ENCODE results near the gene LRRC8E.

Gene LRRC8E

GRCh38 chr19:7870571-7871436 is 17.5 kb upstream of the LRRC8E start:
- H3K27ac Mint-ChIP-seq = no peak overlapping the region
- H3K4me1 Mint-ChIP-seq = peaks cover 23% of the 10 kb centered on the region
- H3K36me3 Mint-ChIP-seq = no peaks in the 10 kb centered on the region
- peaks cover 12% of the 10 kb centered on the region for H3K27me3 Mint-ChIP-seq
- H3K9me3 Mint-ChIP-seq = no peaks in the 10 kb centered on the region
- H3K4me3 Mint-ChIP-seq = peak overlapping the region; percentile 74

DNA sequence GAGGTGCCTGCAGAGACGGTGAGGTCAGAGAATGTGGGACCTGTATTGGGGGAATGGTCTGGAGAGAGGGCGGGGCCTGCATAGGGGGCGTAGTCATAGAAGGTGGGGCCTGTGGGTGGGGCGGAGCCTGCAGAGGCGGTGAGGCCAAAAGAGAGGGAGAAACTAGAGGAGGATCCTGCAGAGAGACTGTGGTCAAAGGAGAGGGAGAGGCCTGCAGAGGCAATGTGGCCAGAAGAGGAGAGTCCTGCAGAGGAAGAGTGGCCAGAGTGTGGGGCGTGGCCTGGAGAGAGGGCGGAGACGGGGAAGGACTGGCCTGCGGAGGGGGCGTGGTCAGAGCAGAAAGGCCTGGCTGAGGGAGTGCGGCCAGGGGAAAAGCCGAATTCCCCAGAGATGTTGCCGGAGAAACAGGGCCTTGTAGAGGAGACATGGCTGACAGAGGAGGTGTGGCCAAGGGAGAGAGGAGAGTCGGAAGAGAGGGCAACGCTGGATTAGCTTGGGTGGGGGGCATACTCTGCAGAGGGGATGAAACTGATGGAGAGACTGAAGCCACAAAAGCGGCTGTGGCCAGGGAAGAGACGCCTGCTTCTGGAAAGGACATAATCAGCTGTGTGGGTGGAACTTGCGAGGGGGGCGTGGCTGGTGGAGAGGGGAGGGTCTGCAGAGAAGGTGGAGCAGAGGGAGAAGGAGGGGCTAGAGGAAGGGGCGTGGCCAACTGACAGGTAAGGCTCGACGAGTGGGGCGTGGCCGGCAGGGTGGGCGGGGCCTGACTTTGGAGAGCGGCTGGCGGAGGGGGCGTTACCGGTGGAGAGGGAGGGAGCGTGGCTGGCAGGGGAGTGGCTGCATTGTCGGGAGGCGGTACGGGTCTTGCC is 16.6 kb upstream of the LRRC8E start:
- Mint-ChIP-seq H3K27me3 (peaks cover 12% of the 10 kb centered on the region), H3K4me3 (peak overlapping the region; percentile 74), H3K4me1 (peaks cover 23% of the 10 kb centered on the region), H3K27ac (peak overlapping the region; percentile 71), H3K36me3 (no peaks in the 10 kb centered on the region), H3K9me3 (no peaks in the 10 kb centered on the region)

DNA sequence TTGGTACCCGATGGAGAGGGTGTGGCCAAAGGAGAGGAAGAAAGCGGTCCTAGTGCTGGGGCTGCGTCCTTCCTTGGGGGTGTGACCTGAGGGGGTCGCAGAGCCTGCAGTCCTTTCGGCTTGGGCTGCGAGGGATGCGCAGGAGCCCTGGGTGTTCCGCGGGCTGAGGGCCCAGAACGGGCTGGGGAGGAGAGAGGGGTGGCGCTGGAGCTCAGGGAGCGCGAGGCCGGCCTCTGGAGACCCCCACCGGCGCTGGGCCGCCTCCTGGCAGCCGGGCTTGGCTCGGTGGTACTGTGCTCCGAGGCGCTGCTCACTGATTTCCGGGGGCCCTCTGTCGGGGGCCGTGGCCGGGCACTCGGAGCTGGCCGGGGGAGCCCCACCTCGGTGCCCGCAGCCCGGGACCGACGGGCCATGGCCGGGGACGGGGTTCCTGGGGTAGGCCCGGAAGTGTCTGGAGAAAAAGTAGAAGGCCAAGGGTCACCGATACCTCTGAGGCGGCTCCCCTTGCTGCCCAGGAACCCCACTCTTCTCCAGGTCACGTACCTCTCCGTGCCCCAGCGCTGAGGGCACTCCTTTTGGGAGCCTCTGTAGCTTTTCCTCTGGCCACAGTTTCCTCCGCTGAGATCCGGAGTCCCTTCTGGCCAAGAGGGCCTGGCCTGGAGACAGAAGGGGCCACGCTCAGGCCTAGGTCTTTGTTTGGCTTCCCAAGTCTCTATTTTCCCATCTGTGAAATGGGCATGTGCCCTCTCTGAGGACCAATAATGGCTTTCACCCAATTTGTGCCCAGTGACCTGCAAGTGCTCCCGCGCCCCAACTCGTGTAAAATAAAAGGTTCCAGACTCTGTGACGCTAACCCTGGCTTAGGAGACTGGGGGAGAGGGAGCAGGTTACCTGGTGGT is 15.8 kb upstream of the LRRC8E start:
- Mint-ChIP-seq H3K36me3 (no peaks in the 10 kb centered on the region), H3K4me3 (peak overlapping the region; percentile 36), H3K27me3 (peaks cover 12% of the 10 kb centered on the region), H3K27ac (no peak overlapping the region), H3K4me1 (peaks cover 23% of the 10 kb centered on the region), H3K9me3 (no peaks in the 10 kb centered on the region)

DNA sequence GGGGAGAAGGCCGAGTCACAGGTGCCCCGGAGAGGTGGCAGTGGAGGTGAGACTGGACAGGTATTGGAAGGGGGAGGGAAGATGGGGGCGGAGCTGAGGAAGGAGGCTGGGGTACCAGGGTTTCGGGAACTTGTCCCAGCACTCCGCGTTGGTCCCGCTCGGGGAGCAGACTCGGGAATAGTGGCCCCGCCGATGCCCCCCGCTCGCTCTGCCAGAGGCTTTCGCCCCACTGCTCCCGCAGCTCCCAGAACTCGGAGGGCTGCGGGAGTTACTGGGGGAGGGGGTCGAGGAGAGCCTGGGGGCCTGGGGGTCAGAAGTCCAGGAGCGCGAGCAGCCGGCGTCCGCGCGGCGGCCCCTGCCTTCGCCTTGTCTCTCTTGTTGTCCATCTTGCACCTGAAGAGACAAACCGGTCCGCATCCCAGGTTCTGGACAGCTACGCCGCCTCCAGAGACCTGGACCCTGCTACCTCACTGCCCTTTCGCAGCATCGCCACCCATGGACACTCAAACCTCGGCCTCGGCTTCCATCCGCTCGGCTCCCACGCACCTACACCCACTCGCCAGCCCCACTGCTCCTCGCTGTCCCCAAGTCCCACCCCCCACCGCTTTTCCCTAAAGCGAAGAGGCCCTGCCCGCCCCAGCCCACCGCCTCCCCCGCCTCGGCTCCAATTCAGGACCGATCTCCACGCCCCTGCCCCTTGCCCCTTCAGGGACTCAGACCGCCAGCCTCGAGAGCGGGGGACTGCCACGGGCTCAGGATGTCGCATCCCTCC is 14.8 kb upstream of the LRRC8E start:
- no peak overlapping the region for H3K27ac Mint-ChIP-seq
- H3K4me1 Mint-ChIP-seq = peaks cover 23% of the 10 kb centered on the region
- no peaks in the 10 kb centered on the region for H3K9me3 Mint-ChIP-seq
- peak overlapping the region; percentile 82 for H3K4me3 Mint-ChIP-seq
- no peaks in the 10 kb centered on the region for H3K36me3 Mint-ChIP-seq
- H3K27me3 Mint-ChIP-seq = peaks cover 12% of the 10 kb centered on the region

DNA sequence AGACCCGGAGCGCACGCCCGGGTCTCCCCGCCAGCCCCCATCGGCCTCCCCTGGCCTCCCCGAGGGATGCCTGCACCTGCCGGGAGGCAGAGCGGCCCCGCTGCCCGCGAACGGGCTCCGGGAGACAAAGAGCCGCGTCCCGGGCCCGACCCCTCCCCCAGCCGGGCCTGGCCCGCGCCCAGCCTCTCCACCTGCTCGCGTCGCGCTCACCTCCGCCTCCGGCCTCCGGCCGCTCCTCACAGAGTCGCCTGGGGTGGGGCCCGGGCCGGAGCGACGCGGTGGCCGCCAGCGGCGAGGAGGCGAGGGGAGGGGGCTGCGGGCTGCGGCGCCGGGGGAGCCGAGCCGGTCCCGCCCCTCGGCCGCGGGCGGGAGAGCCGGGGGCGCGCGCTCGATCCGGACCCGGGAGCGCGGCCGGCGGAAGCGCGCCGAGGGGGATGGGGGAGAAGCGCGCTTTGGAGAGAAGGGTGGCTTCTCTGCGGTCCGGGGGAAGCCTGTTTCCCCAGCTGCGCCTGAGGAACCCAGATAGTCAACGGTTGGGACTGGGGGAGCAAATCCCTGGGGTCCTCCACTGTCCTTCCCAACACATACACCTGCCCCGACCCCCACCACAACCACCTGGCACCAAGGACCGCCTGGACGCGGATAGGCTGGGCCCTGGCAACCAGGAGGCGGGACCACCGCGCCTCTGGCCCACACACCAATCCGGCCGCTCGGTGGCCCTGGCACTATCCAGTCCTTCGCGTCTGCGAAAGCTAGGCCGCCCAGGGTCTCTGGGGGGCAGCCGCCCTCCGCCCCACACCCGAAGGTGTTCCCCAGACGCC is 14.0 kb upstream of the LRRC8E start, which contains the start of gene PRR36:
TSS of gene PRR36 (minus strand) at position 315 of the 821 bp plus-strand sequence. CDS start 701 bp downstream, outside the sequence.
- Mint-ChIP-seq H3K36me3 (no peaks in the 10 kb centered on the region), H3K9me3 (no peaks in the 10 kb centered on the region), H3K27ac (no peak within 1 kb of the TSS), H3K4me3 (peak within 1 kb of the TSS; percentile 82), H3K27me3 (peaks cover 12% of the 10 kb centered on the region), H3K4me1 (peaks cover 23% of the 10 kb centered on the region)

GRCh38 chr19:7874897-7875273 is 13.4 kb upstream of the LRRC8E start:
- Mint-ChIP-seq H3K27ac (no peak overlapping the region), H3K4me1 (peaks cover 23% of the 10 kb centered on the region), H3K27me3 (peaks cover 12% of the 10 kb centered on the region), H3K4me3 (peak overlapping the region; percentile 59), H3K9me3 (no peaks in the 10 kb centered on the region), H3K36me3 (no peaks in the 10 kb centered on the region)

DNA sequence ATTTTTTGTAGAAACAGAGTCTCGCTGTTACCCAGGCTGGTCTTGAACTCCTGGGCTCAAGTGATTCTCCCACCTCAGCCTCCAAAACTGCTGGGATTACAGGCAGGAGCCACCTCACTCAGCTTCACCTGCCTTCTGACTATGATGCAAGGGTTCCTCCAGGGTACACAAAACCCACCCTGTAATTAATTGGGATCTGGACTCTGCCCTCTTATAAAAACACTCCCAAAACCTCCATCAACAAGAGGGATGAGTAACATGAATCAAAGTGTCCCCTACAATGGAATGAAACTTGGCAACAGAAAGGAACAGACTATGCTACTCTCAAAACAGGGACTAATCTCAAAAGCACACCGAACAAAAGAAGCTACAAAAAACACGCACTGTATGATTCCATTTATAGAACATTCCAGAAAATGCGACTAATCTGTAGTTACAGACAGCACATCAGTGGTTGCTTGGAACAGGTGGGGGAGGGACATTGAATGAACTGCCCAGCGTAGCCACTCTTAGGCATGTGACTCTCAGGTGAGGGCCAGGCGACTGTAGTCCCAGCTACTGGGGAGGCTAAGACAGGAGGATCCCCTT is 11.0 kb upstream of the LRRC8E start:
- H3K27ac Mint-ChIP-seq = no peak overlapping the region
- H3K9me3 Mint-ChIP-seq = no peaks in the 10 kb centered on the region
- no peaks in the 10 kb centered on the region for H3K36me3 Mint-ChIP-seq
- peaks cover 7% of the 10 kb centered on the region for H3K4me1 Mint-ChIP-seq
- H3K27me3 Mint-ChIP-seq = peaks cover 1% of the 10 kb centered on the region
- H3K4me3 Mint-ChIP-seq = no peak overlapping the region

DNA sequence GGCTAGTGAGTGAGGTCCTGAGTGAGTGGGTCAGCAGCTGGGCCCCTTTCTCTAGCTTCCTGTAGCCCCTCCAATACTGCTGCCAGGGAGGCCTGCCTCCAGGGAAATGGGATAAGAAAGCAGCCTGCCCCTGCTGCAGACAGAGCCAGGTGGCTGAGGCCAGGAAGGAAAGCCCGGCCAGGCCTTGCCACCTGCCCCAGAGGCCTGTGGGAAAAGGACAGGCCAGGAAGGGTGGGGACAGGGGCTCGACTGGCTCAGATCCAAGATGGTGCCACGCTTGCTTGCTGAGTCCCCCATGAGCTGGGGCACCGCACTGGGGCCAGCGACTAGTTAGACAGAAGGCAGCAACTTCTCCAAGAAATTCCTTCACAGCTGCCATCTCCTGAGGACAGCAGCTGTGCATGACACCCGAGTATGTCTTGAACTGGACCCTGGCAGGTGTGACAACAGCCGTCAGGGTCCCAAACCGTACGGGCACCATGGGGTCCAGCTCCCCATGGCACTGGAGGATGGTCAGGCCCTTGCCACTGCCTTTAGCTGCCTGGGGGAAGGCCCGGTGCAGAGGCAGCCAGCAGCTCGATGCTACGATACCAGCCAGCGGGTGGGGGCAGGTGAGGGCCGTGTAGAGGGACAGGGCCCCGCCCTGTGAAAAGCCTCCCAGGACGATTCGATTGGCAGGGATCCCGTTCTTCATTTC is 9.1 kb upstream of the LRRC8E start:
- no peaks in the 10 kb centered on the region for H3K36me3 Mint-ChIP-seq
- no peak overlapping the region for H3K4me3 Mint-ChIP-seq
- H3K27me3 Mint-ChIP-seq = no peaks in the 10 kb centered on the region
- peaks cover 3% of the 10 kb centered on the region for H3K4me1 Mint-ChIP-seq
- no peaks in the 10 kb centered on the region for H3K9me3 Mint-ChIP-seq
- H3K27ac Mint-ChIP-seq = no peak overlapping the region

- Mint-ChIP-seq H3K27me3 (no peaks in the 10 kb centered on the region), H3K36me3 (no peaks in the 10 kb centered on the region), H3K4me3 (no peak overlapping the region), H3K9me3 (no peaks in the 10 kb centered on the region), H3K27ac (no peak overlapping the region), H3K4me1 (no peaks in the 10 kb centered on the region)
Observed at GRCh38 chr19:7879836-7880235, 8.5 kb upstream of the LRRC8E start.

DNA sequence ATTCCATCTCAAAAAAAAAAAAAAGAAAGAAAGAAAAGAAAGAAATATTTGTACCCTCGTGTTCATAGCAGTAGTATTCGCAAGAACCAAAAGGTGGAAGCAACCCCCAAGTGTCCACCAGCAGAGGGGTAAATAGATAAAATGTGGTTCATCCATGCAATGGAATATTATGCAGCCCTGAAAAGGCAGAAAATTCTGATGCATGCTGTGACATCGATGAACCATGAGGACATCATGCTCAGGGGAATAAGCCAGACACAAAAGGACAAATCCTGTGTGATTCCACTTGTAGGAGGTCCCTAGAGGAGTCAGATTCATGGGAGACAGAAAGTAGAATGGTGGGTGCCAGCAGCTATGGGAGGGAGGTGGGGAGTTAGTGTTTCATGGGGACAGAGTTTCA is 6.4 kb upstream of the LRRC8E start:
- H3K36me3 Mint-ChIP-seq = no peaks in the 10 kb centered on the region
- no peak overlapping the region for H3K4me3 Mint-ChIP-seq
- peak overlapping the region; percentile 23 for H3K27ac Mint-ChIP-seq
- H3K4me1 Mint-ChIP-seq = no peaks in the 10 kb centered on the region
- no peaks in the 10 kb centered on the region for H3K9me3 Mint-ChIP-seq
- no peaks in the 10 kb centered on the region for H3K27me3 Mint-ChIP-seq

DNA sequence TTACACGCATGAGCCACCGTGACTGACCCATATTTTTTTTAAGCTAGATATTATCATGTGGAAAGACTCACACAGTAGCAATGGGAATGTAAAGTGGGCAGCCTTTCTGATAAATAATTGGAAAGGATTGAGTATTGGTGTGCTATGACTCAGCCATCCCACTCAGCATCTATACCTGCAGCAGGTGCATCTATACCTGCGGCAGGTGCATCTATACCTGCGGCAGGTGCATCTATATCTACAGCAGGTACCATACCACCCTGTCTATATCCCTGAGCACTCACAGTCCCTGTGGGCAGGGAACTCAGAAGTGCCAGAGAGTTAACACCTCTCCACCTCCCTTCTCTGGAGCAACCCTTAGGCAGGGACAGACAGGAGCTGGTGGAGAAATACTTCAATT is 5.2 kb upstream of the LRRC8E start:
- Mint-ChIP-seq H3K36me3 (no peaks in the 10 kb centered on the region), H3K4me1 (no peaks in the 10 kb centered on the region), H3K27ac (no peak overlapping the region), H3K27me3 (peaks cover 1% of the 10 kb centered on the region), H3K4me3 (no peak overlapping the region), H3K9me3 (no peaks in the 10 kb centered on the region)

- Mint-ChIP-seq H3K36me3 (no peaks in the 10 kb centered on the region), H3K4me1 (no peaks in the 10 kb centered on the region), H3K27ac (no peak overlapping the region), H3K4me3 (no peak overlapping the region), H3K27me3 (peaks cover 4% of the 10 kb centered on the region), H3K9me3 (no peaks in the 10 kb centered on the region)
Observed at GRCh38 chr19:7883796-7884570, 4.3 kb upstream of the LRRC8E start.

DNA sequence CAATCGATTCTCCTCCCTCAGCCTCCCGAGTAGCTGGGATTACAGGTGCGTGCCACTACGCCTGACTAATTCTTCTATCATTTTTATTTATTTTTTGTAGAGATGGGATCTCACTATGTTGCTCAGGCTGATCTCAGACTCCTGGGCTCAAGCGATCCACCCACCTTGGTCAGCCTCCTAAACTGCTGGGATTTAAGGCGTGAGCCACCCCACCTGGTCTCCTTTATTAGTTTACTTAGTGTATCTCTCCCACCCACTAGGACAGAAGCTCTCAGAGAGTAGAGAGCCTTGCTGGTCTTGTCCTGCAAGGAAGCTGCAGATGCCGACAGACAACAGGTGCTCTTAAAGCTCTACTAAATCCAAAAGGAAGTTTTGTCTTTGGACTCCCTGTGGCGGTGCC is 2.5 kb upstream of the LRRC8E start:
- no peaks in the 10 kb centered on the region for H3K4me1 Mint-ChIP-seq
- H3K36me3 Mint-ChIP-seq = no peaks in the 10 kb centered on the region
- no peaks in the 10 kb centered on the region for H3K9me3 Mint-ChIP-seq
- no peak overlapping the region for H3K4me3 Mint-ChIP-seq
- peaks cover 5% of the 10 kb centered on the region for H3K27me3 Mint-ChIP-seq
- no peak overlapping the region for H3K27ac Mint-ChIP-seq
